HepG2 (cell line): ENCODE data around the gene RAB34. TPM values are rescaled to one million over a fixed set of nuclear protein-coding genes. Genes with fewer than 3 reads are reported as not detected.

ENCODE experiments used
- AHDC1 ChIP-seq: sonication (generic); formaldehyde crosslinking; IDR thresholded peaks from 2 replicates; pipeline ENCODE4 v1.5.1; 2020; ENCODE audit warnings: mild to moderate bottlenecking, missing genetic modification reagents, borderline replicate concordance
- E2F1 ChIP-seq: sonication (generic); formaldehyde crosslinking; IDR thresholded peaks from 2 replicates; pipeline ENCODE4 v1.5.0; 2020; ENCODE audit warnings: missing genetic modification reagents
- EZH2 ChIP-seq: conservative IDR thresholded peaks from 2 replicates; pipeline ENCODE4 v1.6.1; 2012; ENCODE audit warnings: mild to moderate bottlenecking, low read depth, low read length, moderate library complexity
- GATAD2A ChIP-seq: IDR thresholded peaks from 2 replicates; pipeline ENCODE4 v1.6.1; 2016
- KLF6 ChIP-seq: IDR thresholded peaks from 2 replicates; pipeline ENCODE4 v1.8.0; 2016; ENCODE audit warnings: missing biosample characterization, missing genetic modification reagents
- MIER2 ChIP-seq: IDR thresholded peaks from 2 replicates; pipeline ENCODE4 v1.6.1; 2016; ENCODE audit warnings: missing biosample characterization, missing genetic modification reagents
- NCOA1 ChIP-seq: sonication (generic); formaldehyde crosslinking; IDR thresholded peaks from 2 replicates; pipeline ENCODE4 v1.9.0; 2021; ENCODE audit warnings: missing genetic modification reagents
- NFE2L1 ChIP-seq: sonication (generic); formaldehyde crosslinking; IDR thresholded peaks from 2 replicates; pipeline ENCODE4 v1.4.0; 2020; ENCODE audit warnings: missing genetic modification reagents, mild to moderate bottlenecking, borderline replicate concordance
- NKX3-1 ChIP-seq: sonication (generic); formaldehyde crosslinking; IDR thresholded peaks from 2 replicates; pipeline ENCODE4 v1.5.0; 2020; ENCODE audit warnings: missing genetic modification reagents
- POLR2AphosphoS2 ChIP-seq: IDR thresholded peaks from 2 replicates; pipeline ENCODE4 v1.6.1; 2011; ENCODE audit warnings: low read depth, low read length, improper control_type of control experiment
- SIN3B ChIP-seq: fragments of 150-350 bp; IDR thresholded peaks from 2 replicates; pipeline ENCODE4 v1.6.1; 2014; ENCODE audit warnings: low read length
- TBL1XR1 ChIP-seq: fragments of 150-350 bp; IDR thresholded peaks from 2 replicates; pipeline ENCODE4 v1.6.1; 2014; ENCODE audit warnings: borderline replicate concordance, low read length; ENCODE audit not compliant: partially characterized antibody
- THRA ChIP-seq: sonication (generic); formaldehyde crosslinking; IDR thresholded peaks from 2 replicates; pipeline ENCODE4 v1.4.0; 2020; ENCODE audit warnings: missing genetic modification reagents, borderline replicate concordance
- ZIK1 ChIP-seq: sonication (generic); formaldehyde crosslinking; IDR thresholded peaks from 2 replicates; pipeline ENCODE4 v1.5.0; 2020; ENCODE audit warnings: mild to moderate bottlenecking, low read depth, missing genetic modification reagents, borderline replicate concordance
- ZMAT5 ChIP-seq: sonication (generic); formaldehyde crosslinking; IDR thresholded peaks from 2 replicates; pipeline ENCODE4 v1.5.0; 2020; ENCODE audit warnings: mild to moderate bottlenecking, low read depth, missing genetic modification reagents, borderline replicate concordance
- ZNF230 ChIP-seq: sonication (generic); formaldehyde crosslinking; IDR thresholded peaks from 2 replicates; pipeline ENCODE4 v1.4.0; 2020; ENCODE audit warnings: mild to moderate bottlenecking, missing genetic modification reagents
- ZNF292 ChIP-seq: sonication (generic); formaldehyde crosslinking; IDR thresholded peaks from 2 replicates; pipeline ENCODE4 v1.8.1; 2022; ENCODE audit warnings: mild to moderate bottlenecking, low read depth, missing genetic modification reagents, borderline replicate concordance
- ZNF350 ChIP-seq: sonication (generic); formaldehyde crosslinking; IDR thresholded peaks from 2 replicates; pipeline ENCODE4 v1.4.0; 2020; ENCODE audit warnings: mild to moderate bottlenecking, low read depth, missing genetic modification reagents, borderline replicate concordance
- ZNF501 ChIP-seq: sonication (generic); formaldehyde crosslinking; IDR thresholded peaks from 2 replicates; pipeline ENCODE4 v1.5.1; 2020; ENCODE audit warnings: mild to moderate bottlenecking, moderate library complexity, missing genetic modification reagents
- ZNF747 ChIP-seq: sonication (generic); formaldehyde crosslinking; IDR thresholded peaks from 2 replicates; pipeline ENCODE4 v1.8.1; 2023; ENCODE audit warnings: missing genetic modification reagents, mild to moderate bottlenecking, borderline replicate concordance
- polyA plus RNA-seq, 8 experiments: library from polyadenylated mRNA; depleted of rRNA in 3 of 8; stranded (reverse) in 7 of 8; unstranded in 1 of 8; fragments of >200 nt; fragmentation: Illumina TruSeq in 4 of 8; extraction: Trizol in 4 of 8; gene quantifications; 2 replicates each; pipeline versions ENCODE4 v1.2.1 to v1.2.3, GENCODE V29; 2011 to 2016; ENCODE audit warnings: low read depth in 4 of 8, missing spikeins in 1 of 8, mixed read lengths in 1 of 8; ENCODE audit not compliant: insufficient read depth in 1 of 8
- total RNA-seq, 5 experiments: library from RNA; depleted of rRNA; stranded (reverse); fragments of >200 nt; fragmentation: Illumina TruSeq; extraction: Trizol; gene quantifications; 2 replicates each; pipeline ENCODE4 v1.2.3, GENCODE V29; 2016; ENCODE audit warnings: low read depth in 1 of 5

The RAB34 gene
- total and polyA plus RNA-seq, 2 of the 13 experiments (the other 11 are each of a cell fraction or from before 2014, with no cell fraction given), result 0.49 TPM; not detected in 1

- TF ChIP-seq SIN3B (peak; percentile 56; the same call in 1 of the 2 replicates), ZNF747 (no peak), ZNF350 (CRISPR knock-in tag) (peak; percentile 54; the same call in 1 of the 2 replicates), KLF6 (peak; percentile 34; the same call in 1 of the 2 replicates), AHDC1 (CRISPR knock-in tag) (no peak), ZMAT5 (no peak), ZIK1 (CRISPR knock-in tag) (no peak), EZH2 (no peak), E2F1 (CRISPR knock-in tag) (no peak), ZNF292 (CRISPR knock-in tag) (no peak), NKX3-1 (no peak), NCOA1 (CRISPR knock-in tag) (no peak), MIER2 (CRISPR knock-in tag) (peak; percentile 54; the same call in 1 of the 2 replicates), THRA (CRISPR knock-in tag) (peak; percentile 50; the same call in 1 of the 2 replicates), ZNF501 (CRISPR knock-in tag) (peak; percentile 50; the same call in 1 of the 2 replicates), ZNF230 (CRISPR knock-in tag) (no peak), GATAD2A (CRISPR knock-in tag) (peak; percentile 49; the same call in 1 of the 2 replicates), POLR2AphosphoS2 (no peak; the same call in none of the 2 replicates), TBL1XR1 (no peak), NFE2L1 (CRISPR knock-in tag) (no peak)
These were observed 32.7 kb upstream of the RAB34 start (continued) for GRCh38 chr17:28750178-28751047.
